Stimulated activated CD8-positive, alpha-beta memory T cell treated with anti-CD3 and anti-CD28 coated beads, Interleukin-2, amount 100 ng/mL, for 48 hours (primary cell): Measurements from ENCODE around the gene LRP4.
"Not testable (repeated sequence)": the region's sequence is repeated elsewhere in the genome, so short reads cannot be mapped to it uniquely, and the experiment has no call there.

ENCODE experiments used
- DNase-seq, 2 donors: peaks; one replicate each; pipeline ENCODE4 v3.0.0-alpha.2; 2020; ENCODE audit warnings: low read depth in 2 of 2

Gene LRP4, protein sequence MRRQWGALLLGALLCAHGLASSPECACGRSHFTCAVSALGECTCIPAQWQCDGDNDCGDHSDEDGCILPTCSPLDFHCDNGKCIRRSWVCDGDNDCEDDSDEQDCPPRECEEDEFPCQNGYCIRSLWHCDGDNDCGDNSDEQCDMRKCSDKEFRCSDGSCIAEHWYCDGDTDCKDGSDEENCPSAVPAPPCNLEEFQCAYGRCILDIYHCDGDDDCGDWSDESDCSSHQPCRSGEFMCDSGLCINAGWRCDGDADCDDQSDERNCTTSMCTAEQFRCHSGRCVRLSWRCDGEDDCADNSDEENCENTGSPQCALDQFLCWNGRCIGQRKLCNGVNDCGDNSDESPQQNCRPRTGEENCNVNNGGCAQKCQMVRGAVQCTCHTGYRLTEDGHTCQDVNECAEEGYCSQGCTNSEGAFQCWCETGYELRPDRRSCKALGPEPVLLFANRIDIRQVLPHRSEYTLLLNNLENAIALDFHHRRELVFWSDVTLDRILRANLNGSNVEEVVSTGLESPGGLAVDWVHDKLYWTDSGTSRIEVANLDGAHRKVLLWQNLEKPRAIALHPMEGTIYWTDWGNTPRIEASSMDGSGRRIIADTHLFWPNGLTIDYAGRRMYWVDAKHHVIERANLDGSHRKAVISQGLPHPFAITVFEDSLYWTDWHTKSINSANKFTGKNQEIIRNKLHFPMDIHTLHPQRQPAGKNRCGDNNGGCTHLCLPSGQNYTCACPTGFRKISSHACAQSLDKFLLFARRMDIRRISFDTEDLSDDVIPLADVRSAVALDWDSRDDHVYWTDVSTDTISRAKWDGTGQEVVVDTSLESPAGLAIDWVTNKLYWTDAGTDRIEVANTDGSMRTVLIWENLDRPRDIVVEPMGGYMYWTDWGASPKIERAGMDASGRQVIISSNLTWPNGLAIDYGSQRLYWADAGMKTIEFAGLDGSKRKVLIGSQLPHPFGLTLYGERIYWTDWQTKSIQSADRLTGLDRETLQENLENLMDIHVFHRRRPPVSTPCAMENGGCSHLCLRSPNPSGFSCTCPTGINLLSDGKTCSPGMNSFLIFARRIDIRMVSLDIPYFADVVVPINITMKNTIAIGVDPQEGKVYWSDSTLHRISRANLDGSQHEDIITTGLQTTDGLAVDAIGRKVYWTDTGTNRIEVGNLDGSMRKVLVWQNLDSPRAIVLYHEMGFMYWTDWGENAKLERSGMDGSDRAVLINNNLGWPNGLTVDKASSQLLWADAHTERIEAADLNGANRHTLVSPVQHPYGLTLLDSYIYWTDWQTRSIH (N-terminal part only)

DNA sequence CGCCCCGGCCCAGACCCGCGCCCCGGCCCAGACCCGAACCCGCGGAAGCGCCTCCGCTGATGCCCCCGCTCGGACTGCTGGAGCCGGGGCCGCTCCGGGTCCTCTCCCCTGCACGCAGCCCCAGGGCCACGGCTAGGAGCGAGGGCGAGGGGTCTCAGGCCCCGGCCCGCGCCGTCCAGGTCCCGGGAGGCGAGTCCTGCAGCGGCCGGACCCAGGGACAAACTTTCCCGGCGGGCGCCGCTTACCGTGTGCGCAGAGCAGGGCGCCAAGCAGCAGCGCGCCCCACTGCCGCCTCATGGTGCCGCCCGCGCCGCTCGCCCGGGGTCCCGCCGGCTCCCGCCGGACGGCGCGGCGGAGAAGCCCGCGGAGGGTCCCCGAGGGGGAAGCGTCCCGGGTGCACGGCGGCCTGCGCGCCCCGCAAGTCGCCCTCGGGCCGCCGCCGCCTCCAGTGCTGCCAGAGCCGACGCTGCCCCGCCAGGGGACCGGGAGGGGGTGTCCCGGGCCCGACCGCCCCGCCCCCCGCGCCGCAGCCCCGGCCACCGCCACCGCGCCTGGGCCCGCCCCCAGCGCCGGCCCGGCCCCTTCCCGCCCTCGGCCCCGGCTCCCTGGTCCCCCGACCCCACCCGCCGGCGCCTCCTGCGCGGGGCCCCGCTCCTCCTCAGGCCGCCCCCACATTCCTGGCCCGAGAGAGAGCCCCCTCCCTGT is at the start of gene LRP4:
LRP4 (minus strand) TSS at position 468 of the 705 bp plus-strand sequence; CDS start at position 297, 171 bp downstream.
- DNase-seq, result peak in 1 of 2 donors; percentile 36

DNA sequence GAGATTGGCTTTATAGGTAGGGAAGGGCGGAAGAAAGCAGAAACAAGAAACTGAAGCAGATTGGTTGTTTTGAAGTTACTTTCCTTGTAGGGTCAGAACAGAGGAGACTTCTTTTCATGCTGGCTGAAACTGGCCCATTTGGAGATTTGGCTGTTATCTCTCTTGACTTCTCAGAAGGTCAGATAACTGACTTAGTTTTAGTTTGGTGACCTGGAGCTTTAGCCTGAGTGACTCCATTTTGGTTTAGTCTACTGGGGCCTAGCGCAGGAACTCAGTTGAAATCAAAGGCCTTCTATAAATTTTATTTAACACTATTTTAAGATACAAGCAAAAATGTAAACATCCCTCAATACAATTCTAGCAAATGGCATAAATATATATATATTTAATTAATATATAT is 49.6 kb upstream of the LRP4 start:
- no peak for DNase-seq

DNA sequence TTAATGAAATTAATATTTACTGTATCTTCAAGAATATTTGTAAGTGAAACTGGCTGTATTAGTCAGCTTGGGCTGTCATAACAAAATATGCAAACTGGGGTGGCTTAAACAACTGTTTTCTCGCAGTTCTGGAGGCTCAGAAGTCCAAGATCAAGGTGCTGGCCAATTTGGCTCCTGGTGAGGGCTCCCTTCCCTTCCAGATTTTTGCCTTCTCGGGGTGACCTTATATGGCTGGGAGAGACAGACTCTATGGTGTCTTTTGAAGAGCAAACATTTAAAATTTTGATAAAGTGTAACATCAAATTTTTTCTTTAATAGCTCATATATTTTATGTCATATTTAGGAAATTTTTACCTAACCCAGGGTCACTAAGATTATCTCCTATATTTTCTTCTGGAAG is 48.4 kb upstream of the LRP4 start:
- DNase-seq, result no peak

DNA sequence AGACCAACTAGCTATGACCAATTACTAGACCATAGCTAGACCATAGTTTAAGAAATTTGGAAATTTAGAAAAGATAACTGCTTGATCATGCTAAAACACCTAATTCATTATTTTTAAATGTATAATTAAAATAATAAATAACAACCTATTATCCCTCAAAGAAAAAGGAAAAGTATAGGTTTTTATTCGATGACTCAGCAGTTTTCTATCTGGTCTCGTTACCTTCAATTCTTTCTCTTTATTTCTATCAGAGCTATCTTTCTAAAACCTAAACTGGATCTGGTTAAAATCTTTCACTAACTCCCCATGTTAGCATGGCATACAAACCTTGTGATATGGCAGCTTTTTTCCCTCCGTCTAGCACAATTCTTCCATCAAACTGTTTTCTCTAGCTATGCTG is 45.5 kb upstream of the LRP4 start:
- no peak for DNase-seq

DNA sequence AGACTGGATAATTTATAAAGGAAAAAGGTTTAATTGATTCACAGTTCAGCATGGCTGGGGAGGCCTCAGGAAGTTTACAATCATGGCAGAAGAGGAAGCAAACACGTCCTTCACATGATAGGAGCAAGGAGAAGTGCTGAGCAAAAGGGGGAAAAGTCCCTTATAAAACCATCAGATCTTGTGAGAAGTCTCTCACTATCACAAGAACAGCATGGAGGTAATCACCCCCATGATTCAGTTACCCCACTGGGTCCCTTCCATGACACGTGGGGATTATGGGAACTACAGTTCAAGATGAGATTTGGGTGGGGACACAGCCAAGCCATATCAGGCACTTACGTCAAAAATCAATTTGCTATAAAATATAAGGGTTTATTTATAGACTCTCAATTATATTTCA is 43.5 kb upstream of the LRP4 start:
- not testable (repeated sequence) for DNase-seq

DNA sequence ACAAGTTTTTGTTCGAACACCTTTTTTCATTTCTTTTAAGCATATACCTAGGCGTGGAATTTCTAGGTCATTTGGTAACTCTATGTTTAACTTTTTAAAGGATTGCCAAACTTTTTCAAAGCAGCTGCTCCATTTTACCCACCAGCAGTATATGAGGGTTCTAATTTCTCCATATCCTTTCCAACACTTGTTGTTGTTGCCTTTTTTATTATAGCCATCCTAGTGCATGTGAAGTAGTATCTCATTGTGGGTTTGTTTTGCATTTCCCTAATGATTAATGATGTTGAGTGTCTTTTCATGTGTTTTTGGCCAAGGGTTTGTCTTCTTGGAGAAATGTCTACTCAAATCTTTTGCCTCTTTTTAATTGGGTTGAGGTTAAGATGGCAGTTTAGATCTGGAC is 42.7 kb upstream of the LRP4 start:
- DNase-seq, result no peak

DNA sequence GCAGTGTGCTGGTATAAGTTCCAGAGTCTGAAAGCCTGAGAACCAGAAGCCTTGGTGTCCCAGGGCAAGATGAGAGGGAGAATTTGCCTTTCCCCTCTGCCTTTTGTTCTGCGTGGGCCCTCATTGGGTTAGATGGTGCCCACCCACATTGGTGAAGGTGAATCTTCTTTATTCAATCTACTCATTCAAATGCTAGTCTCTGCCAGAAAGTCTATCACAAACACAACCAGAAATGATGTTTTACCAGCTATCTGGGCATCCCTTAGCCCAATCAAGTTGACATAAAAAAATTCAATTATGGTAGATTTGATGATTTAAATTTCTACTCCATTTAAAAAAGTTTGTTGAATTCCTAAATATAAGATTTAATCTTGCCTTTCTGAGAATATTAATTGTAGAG is 40.4 kb upstream of the LRP4 start:
- no peak for DNase-seq

DNA sequence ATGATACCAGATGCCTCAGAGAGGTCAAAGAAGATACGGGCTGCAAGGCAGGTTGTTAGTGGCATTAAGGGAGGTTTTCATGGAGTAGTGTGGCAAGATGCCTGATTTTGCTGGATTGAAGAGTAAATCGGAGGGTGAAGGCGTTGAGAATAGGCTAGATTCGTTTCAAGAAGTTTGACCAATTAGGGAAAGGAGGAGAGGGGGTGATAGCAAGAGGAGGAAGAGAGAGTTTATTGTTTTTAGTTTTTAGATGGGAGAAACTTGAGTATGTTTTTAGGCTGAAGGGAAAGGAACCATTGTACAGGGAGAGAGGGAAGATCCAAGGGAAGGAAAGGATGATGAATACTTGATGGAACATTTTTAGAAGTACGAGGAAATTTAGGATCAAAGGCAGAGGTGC is 34.7 kb upstream of the LRP4 start:
- DNase-seq, result no peak

DNA sequence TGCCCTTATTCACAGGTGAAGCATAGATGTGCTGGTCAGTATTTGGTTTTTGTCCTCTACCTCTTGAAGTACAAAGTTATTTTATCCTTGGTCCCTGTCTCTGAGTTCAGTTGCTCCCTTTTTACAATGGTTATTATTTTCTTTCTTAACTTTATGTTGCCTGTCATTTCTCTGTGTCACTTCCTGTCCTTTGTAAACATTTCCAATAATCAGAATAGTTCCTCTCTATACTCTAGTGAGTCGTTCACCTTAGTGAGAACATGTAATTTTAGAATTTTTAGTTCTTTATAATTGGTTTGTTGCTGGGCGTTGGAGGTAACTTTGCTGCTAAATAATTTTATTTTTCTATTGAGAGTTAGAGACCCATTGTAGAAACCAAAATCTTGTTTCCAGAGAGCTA is 34.2 kb upstream of the LRP4 start:
- DNase-seq, result no peak

DNA sequence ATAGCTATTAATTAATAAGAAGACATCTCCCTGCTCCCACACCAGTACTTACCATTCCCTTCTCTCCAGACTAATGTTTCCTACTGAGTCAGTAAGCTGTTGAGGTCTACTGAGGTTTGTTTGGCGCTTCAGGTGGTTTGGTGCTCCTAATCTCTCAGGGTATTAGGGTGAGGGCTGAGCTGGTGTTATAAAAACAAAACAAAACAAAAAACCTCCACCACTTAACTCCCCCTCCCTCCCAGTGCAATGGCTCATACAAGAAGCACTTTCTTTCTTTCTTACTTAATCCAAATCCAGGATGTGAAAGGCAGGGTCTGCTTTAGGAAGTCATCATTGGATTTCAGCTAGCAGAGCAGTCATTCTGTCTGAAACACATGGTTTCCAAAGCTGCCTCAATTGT is 33.5 kb upstream of the LRP4 start:
- DNase-seq, result no peak

DNA sequence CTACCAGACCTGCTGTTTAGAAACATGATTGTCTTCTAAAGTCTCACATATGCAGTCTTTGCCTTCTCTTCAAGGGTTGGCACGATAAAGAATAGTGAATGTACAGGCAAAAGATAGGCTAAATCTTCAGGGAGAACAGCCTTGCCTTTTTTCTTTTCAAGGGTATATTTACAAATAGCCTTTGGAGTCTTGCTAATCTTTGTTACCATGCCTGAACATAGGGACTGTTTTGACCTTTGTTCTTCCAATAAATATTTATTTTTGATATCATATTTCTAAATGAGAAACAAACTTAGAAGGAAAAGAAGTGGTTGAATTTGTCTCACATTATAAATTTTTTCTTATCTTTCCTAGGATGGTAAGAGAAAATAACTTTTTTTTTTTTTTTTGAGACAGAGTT is 30.9 kb upstream of the LRP4 start:
- DNase-seq, result no peak

DNA sequence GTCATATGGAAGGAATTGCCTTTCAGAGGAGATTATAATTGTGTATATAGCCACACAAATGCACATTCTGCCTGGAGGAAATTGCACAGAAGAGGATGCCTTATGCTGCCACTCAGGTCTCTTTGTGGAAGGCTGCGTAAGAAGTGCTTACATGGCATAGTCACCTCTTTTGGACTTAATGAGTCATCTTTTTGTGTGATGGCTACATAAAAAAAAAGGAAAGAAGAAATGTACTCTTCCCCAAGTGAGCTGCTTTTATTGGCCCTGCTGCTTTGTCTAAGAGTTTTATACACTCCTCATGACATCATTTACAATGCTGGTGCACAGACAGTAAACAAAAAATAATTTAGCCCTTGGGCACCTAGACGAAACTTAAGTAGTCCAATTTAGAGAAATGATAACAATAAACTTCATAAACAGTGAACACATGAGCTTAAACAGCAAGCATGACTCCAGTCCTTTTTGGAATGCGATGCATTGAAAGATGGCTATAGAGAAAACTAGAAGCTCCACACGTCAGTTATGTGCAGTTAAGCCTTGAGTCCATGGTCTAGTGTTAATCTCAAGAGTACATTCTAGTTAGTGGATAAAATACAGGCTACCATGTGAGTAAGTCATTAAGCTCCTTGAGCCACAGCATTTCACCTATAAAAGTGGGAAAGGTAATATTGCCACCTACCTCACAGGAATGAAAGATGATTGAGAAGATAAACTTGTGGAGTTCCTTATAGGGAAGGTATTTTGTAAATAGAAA is 30.2 kb upstream of the LRP4 start:
- DNase-seq, result no peak

DNA sequence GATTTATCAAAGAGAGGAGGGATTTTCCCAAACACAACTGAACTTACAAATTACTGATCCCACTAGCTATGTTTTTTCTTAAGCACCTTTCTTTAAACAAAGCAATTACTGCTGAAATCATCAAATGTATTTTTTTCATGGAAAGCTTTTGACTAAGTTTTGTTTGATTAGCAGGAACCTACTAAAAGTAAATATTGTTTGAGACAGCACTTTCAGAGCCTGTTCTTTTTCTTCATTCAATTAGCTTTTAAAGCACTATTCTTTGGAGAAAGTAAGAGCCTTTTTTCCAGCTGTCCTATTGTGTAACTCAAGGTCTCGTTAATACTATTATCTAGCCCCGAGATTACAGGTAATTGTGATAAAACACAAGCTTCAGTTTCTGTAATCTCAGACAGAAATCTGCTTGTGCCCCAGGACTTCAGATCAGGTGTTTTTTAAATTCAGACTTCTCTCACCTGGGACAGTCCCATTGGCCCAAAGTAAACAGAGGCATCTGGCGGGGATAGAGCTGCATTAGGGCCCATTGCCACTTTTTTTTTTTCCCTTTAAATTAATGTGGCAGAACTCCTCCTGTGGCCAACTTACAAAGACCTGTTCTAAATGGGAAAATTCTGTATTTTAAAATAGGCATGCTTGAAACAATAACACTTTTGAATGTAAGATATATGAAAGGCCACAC is 29.2 kb upstream of the LRP4 start:
- no peak for DNase-seq

DNA sequence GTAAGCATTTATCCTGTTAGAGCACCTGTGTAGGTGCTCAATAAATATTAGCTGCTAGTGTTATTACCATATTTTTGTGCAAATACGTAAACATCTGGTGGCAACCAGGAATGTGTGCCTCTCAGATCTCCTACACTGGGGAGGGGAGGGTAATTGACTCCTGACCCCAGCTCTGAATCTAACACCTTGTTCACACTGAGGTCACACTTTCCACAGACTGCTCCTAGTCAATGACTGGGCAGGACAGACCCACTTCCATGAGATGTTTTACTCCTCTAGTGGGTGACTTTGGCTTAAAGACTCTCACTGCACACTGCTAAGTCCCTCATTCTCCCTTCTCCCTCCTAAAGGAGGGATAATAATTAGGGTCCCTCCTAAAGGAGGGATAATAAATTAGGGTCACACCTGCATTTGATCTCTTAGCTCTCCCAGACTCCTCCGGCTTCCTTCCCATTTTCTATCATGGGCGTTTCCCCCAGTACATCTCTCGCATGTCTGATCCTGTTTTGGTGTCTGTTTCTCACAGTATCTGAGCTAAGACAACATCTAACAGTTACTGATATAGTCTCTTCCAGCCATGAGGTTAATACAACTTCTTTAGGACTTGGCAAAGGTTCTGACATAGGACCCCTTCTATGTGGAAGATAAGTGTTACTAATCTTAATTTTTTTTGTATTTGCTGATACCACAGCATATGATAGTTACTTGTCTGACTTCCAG is 26.2 kb upstream of the LRP4 start:
- no peak for DNase-seq

DNA sequence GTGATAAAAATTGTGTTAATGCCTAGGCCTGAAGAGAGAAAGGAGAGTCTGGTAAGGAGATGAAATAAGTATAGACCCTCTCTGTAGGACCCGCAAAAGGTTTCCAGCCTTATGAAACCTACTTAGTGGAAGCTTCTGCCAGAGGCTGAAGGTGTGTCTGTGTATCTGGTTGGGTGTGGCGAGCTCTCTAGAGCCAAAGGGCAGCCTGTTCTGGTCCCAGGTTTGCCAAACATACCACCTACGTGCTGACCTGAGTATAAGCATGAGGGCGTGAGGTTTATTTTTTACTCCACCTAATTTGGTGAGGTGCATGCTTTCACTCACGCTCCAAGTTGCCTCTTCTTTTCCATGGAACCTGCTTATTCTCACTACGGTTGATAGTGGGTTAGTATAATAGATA is 23.8 kb upstream of the LRP4 start:
- no peak for DNase-seq

DNA sequence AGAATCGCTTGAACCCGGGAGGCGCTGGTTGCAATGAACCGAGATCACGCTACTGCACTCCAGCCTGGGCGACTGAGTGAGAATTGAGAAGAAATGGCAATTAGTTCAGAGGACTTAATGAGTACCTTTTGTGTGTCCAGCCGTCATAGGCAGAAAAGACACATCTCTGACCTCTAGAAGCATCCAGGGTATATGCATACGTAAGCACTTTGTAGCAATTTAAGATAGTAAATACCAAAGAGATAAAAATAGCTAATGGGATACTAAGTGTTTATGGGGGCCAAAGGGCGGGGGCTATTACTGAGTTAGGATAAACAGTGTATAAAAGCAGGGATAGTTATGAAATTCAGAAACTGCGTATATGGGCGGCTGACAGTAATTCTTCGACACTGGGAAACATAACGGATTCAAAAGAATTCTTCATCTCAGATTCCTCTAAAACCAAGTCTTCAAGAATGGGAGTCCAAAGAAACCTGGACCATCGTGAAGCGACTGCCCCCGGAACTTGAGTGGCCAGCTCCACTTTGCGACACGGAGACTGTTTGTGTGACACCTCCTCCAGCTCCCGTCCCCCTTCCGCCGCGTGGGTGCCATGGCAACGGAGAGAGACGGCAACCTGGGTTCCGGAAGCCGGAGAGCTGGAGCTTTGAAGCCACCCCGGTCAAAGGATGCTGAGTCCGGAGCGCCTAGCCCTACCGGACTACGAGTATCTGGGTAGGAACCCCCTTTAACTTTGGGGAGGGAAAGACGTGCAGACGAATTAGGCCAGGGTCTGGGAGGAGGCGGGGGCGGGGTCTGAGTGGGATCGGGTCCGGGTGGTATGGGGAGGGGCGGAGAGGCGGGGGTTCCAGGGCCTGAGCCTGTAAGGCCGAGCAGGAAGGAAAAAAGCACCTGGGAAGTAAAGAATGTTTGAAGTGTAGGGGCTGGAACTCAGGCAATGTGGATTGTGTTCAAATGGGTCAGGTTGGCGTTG is 18.1 kb upstream of the LRP4 start, which contains the start of gene CSTPP1:
CSTPP1 (plus strand) TSS at position 624 of the 973 bp plus-strand sequence; CDS start at position 669, 45 bp downstream.
- peak; percentile 92 to 93 for DNase-seq

DNA sequence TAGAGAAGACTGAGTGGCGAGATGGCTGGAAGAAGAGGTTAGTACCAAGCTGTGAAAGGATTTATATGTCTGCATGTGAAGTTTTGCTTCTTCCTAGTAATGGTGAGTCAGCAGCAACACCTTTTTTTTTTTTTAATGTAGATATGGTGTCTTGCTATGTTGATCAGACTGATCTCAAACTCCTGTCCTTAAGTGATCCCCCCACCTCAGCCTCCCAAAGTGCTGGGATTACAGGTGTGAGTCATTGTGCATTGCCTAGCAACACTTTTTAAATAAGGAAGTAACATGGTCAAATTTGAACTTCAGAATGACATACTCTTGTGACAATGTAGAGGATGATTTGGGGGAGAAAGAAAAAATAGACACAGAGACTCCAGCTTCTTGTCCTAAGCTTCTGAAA is 11.7 kb upstream of the LRP4 start:
- no peak for DNase-seq

DNA sequence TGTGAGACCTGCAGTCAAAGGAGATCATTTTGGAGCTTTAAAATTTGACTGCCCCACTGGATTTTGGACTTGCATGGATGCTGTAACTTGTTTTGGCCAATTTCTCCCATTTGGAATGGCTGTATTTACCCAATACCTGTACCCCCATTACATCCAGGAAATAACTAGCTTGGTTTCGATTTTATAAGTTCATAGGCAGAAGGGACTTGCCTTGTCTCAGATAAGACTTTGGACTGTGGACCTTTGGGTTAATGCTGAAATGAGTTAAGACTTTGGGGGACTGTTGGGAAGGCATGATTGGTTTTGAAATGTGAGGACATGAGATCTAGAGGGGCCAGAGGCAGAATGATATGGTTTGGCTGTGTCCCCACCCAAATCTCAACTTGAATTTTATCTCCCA is 10.4 kb upstream of the LRP4 start:
- DNase-seq, result not testable (repeated sequence)
